Parathyroid adenoma (tissue), 2 donors: Measurements from ENCODE around the gene C1QTNF7.

Experiments used
- H2AFZ ChIP-seq: fragments of 300-600 bp; sonication (generic); one replicate; pipeline ENCODE4 v1.7.0; 2017; ENCODE audit warnings: antibody characterized with exemption, mild to moderate bottlenecking
- H3K27ac ChIP-seq: fragments of 300-600 bp; sonication (generic); one replicate; pipeline ENCODE4 v1.7.0; 2017
- H3K27me3 ChIP-seq: fragments of 300-600 bp; sonication (generic); one replicate; pipeline ENCODE4 v1.7.0; 2017; ENCODE audit warnings: low read length; ENCODE audit not compliant: control insufficient read depth, insufficient read depth
- H3K36me3 ChIP-seq: fragments of 300-600 bp; sonication (generic); one replicate; pipeline ENCODE4 v1.7.0; 2017; ENCODE audit warnings: low read length; ENCODE audit not compliant: control insufficient read depth, insufficient read depth
- H3K4me1 ChIP-seq: fragments of 300-600 bp; sonication (generic); one replicate; pipeline ENCODE4 v1.7.0; 2017; ENCODE audit warnings: control low read depth
- H3K4me2 ChIP-seq: fragments of 300-600 bp; sonication (generic); one replicate; pipeline ENCODE4 v1.7.0; 2017; ENCODE audit warnings: low read length
- H3K4me3 ChIP-seq: fragments of 300-600 bp; sonication (generic); one replicate; pipeline ENCODE4 v1.7.0; 2017; ENCODE audit warnings: low read depth, low read length
- H3K79me2 ChIP-seq: fragments of 300-600 bp; sonication (generic); one replicate; pipeline ENCODE4 v1.7.0; 2017; ENCODE audit warnings: control low read depth
- H3K9ac ChIP-seq: fragments of 300-600 bp; sonication (generic); one replicate; pipeline ENCODE4 v1.7.0; 2017; ENCODE audit warnings: mild to moderate bottlenecking
- H3K9me3 ChIP-seq: fragments of 300-600 bp; sonication (generic); one replicate; pipeline ENCODE4 v1.7.0; 2017; ENCODE audit warnings: low read length; ENCODE audit not compliant: control insufficient read depth
- CTCF ChIP-seq: fragments of 300-600 bp; sonication (generic); IDR thresholded peaks from one replicate; pipeline ENCODE4 v1.7.0; 2017; ENCODE audit warnings: antibody characterized with exemption, mild to moderate bottlenecking
- donor health status: primary hyperparathyroidism.

The C1QTNF7 gene

DNA sequence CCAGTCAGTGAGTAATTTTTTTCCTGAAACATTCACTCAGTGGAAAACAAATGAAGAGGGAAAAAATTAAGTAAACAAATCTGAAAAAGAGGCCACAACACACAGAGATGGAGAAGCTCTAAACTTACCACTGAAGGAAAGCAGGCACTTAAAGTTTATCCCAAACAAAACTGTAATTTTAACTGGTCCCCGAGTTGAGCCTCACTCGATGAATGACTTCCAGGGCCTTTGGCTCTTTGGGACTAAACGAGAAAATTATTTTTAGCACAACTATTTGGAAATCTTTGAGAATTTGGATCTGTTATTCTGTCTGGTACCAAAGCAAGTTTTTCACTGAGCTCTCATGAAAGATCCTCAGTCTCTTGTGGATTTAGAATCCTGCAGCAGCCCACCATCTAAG, at the start of gene C1QTNF7:
C1QTNF7 (plus strand) TSS at position 333 of the 400 bp plus-strand sequence. CDS start 7,711 bp downstream, outside the sequence.
- H3K9me3 ChIP-seq = no peaks in the 10 kb centered on the region
- no peak within 1 kb of the TSS for H3K9ac ChIP-seq
- no peaks in the 10 kb centered on the region for H3K79me2 ChIP-seq
- H3K4me1 ChIP-seq = no peaks in the 10 kb centered on the region
- TF ChIP-seq CTCF = no peak
- no peaks in the 10 kb centered on the region for H3K27me3 ChIP-seq
- H3K4me2 ChIP-seq = peak within 1 kb of the TSS; percentile 6
- H3K27ac ChIP-seq = peak within 1 kb of the TSS; percentile 16
- H2AFZ ChIP-seq = no peak within 1 kb of the TSS
- no peak within 1 kb of the TSS for H3K4me3 ChIP-seq
- H3K36me3 ChIP-seq = no peaks in the 10 kb centered on the region

GRCh38 chr4:15378062-15378461, 49.8 kb upstream of the C1QTNF7 start:
- Histone ChIP-seq H3K9ac (no peak overlapping the region), H3K4me1 (no peaks in the 10 kb centered on the region), H3K27ac (no peak overlapping the region), H3K9me3 (no peaks in the 10 kb centered on the region), H3K79me2 (no peaks in the 10 kb centered on the region), H3K36me3 (no peaks in the 10 kb centered on the region), H2AFZ (no peak overlapping the region), H3K4me2 (no peak overlapping the region), H3K27me3 (no peaks in the 10 kb centered on the region), H3K4me3 (no peak overlapping the region)
- TF ChIP-seq CTCF = no peak

GRCh38 chr4:15378493-15378892, 49.3 kb upstream of the C1QTNF7 start:
- Histone ChIP-seq H3K9ac (no peak overlapping the region), H3K4me2 (no peak overlapping the region), H3K4me3 (no peak overlapping the region), H2AFZ (no peak overlapping the region), H3K4me1 (no peaks in the 10 kb centered on the region), H3K79me2 (no peaks in the 10 kb centered on the region), H3K9me3 (no peaks in the 10 kb centered on the region), H3K36me3 (no peaks in the 10 kb centered on the region), H3K27ac (no peak overlapping the region), H3K27me3 (no peaks in the 10 kb centered on the region)
- no peak for TF ChIP-seq CTCF

- TF ChIP-seq CTCF = no peak
Observed at GRCh38 chr4:15381806-15382338, 46.0 kb upstream of the C1QTNF7 start.

DNA sequence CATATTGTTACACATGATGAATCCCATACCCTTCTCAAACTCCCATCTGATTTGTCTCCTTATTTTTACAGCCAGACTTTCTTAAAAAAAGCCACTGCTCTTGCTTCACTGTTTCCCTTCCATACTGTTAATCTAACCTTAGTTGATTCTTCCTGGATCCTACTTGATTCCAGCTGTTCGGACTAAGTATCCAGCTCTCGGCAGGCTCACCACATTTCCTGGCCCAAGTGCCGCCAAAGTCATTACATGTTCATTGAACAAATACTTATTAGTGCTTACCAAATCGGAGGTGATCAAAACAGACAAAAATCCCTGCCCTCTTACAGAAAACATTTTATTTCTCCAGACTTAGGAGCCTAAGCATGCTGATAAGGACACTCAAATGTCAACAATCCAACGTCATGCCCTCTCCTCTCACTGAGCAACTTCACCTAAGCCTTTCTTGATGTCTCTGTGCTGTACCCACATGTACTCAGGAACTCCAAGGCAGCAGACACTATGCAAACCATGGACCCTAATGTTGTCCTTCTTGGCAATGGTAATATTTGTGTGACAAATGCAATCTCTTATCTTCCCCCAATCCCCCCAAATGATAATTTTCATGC, 45.1 kb upstream of the C1QTNF7 start:
- Histone ChIP-seq H3K27me3 (no peaks in the 10 kb centered on the region), H3K9ac (no peak overlapping the region), H3K36me3 (no peaks in the 10 kb centered on the region), H3K27ac (no peak overlapping the region), H3K4me1 (no peaks in the 10 kb centered on the region), H3K79me2 (no peaks in the 10 kb centered on the region), H3K4me3 (no peak overlapping the region), H2AFZ (no peak overlapping the region), H3K4me2 (no peak overlapping the region), H3K9me3 (no peaks in the 10 kb centered on the region)
- no peak for TF ChIP-seq CTCF

More at GRCh38 chr4:15381806-15382338, 46.0 kb upstream of the C1QTNF7 start:
- Histone ChIP-seq H2AFZ (no peak overlapping the region), H3K4me1 (no peaks in the 10 kb centered on the region), H3K27ac (no peak overlapping the region), H3K27me3 (no peaks in the 10 kb centered on the region), H3K79me2 (no peaks in the 10 kb centered on the region), H3K4me3 (no peak overlapping the region), H3K9ac (no peak overlapping the region), H3K9me3 (no peaks in the 10 kb centered on the region), H3K4me2 (no peak overlapping the region), H3K36me3 (no peaks in the 10 kb centered on the region)
